Femur (tissue), 1 donor: ENCODE results near the gene DGCR2.
"Not testable (repeated sequence)": the region's sequence is repeated elsewhere in the genome, so short reads cannot be mapped to it uniquely, and the experiment has no call there.

Experiments used
- DNase-seq: peaks from one replicate; pipeline ENCODE4 v3.0.0-alpha.2; 2017

The DGCR2 gene

GRCh38 chr22:18994701-18995326 is 127.4 kb downstream of the DGCR2 start:
- no peak for DNase-seq

- DNase-seq: no peak
Observed at GRCh38 chr22:18994056-18994455, 128.2 kb downstream of the DGCR2 start.

- DNase-seq: no peak
Observed at GRCh38 chr22:18992543-18993198, 129.5 kb downstream of the DGCR2 start.

GRCh38 chr22:18991821-18992442 is 130.3 kb downstream of the DGCR2 start:
- DNase-seq: no peak

GRCh38 chr22:18991138-18991432 is 131.1 kb downstream of the DGCR2 start:
- DNase-seq: no peak

GRCh38 chr22:18990355-18991137 is 131.7 kb downstream of the DGCR2 start:
- no peak for DNase-seq

- no peak for DNase-seq
Observed at GRCh38 chr22:18988958-18989357, 133.3 kb downstream of the DGCR2 start.

- no peak for DNase-seq
Observed at GRCh38 chr22:18987765-18988164, 134.4 kb downstream of the DGCR2 start.

GRCh38 chr22:18987114-18987513 is 135.1 kb downstream of the DGCR2 start:
- DNase-seq: not testable (repeated sequence)
